Measurements from ENCODE around the gene GPC3.
"Not testable (repeated sequence)": the region's sequence is repeated elsewhere in the genome, so short reads cannot be mapped to it uniquely, and the experiment has no call there.

The GPC3 gene

GRCh38 chrX:133746593-133746992, 238.8 kb downstream of the GPC3 start:
- no peak for DNase-seq

- DNase-seq = no peak
Measured at GRCh38 chrX:133745349-133745748, 240.0 kb downstream of the GPC3 start.

GRCh38 chrX:133742602-133743305, 242.6 kb downstream of the GPC3 start:
- DNase-seq = no peak

GRCh38 chrX:133741303-133741702, 244.1 kb downstream of the GPC3 start:
- DNase-seq = no peak

- no peak for DNase-seq
Measured at GRCh38 chrX:133726642-133727041, 258.8 kb downstream of the GPC3 start.

GRCh38 chrX:133726211-133726630, 259.2 kb downstream of the GPC3 start:
- DNase-seq = no peak

GRCh38 chrX:133723930-133724329, 261.5 kb downstream of the GPC3 start:
- no peak for DNase-seq

GRCh38 chrX:133722756-133723155, 262.6 kb downstream of the GPC3 start:
- no peak for DNase-seq

GRCh38 chrX:133720269-133720668, 265.1 kb downstream of the GPC3 start:
- not testable (repeated sequence) for DNase-seq

GRCh38 chrX:133715715-133716114, 269.7 kb downstream of the GPC3 start:
- DNase-seq = no peak

- no peak for DNase-seq
Measured at GRCh38 chrX:133709501-133709900, 275.9 kb downstream of the GPC3 start.

GRCh38 chrX:133706890-133707289, 278.5 kb downstream of the GPC3 start:
- DNase-seq = no peak

- DNase-seq = no peak
Measured at GRCh38 chrX:133702230-133702629, 283.2 kb downstream of the GPC3 start.

- DNase-seq = no peak
Measured at GRCh38 chrX:133699023-133699728, 286.2 kb downstream of the GPC3 start.

GRCh38 chrX:133698298-133698697, 287.1 kb downstream of the GPC3 start:
- DNase-seq = no peak

- no peak for DNase-seq
Measured at GRCh38 chrX:133697656-133698055, 287.7 kb downstream of the GPC3 start.

GRCh38 chrX:133689997-133690599, 295.3 kb downstream of the GPC3 start:
- DNase-seq = no peak

GRCh38 chrX:133685822-133686221, 299.6 kb downstream of the GPC3 start:
- DNase-seq = no peak

- no peak for DNase-seq
Measured at GRCh38 chrX:133681897-133682296, 303.5 kb downstream of the GPC3 start.

GRCh38 chrX:133681421-133681820, 304.0 kb downstream of the GPC3 start:
- DNase-seq = no peak

- DNase-seq = no peak
Measured at GRCh38 chrX:133677123-133678063, 308.0 kb downstream of the GPC3 start.

- no peak for DNase-seq
Measured at GRCh38 chrX:133676344-133677122, 308.9 kb downstream of the GPC3 start.
